H9 (cell line): ENCODE data around the gene KAZALD1. TPM values are rescaled to one million over a fixed set of nuclear protein-coding genes. Genes with fewer than 3 reads are reported as not detected.

Source experiments
- DNase-seq: peaks from one replicate; pipeline ENCODE4 v3.0.0-alpha.2; 2017
- H2AFZ ChIP-seq: one replicate; pipeline ENCODE4 v1.6.1; 2013; ENCODE audit warnings: mild to moderate bottlenecking, low read length, control low read depth, moderate library complexity
- H2AK5ac ChIP-seq: 2 replicates; pipeline ENCODE4 v1.6.1; 2013; ENCODE audit warnings: low read length, control low read depth, mixed read lengths; ENCODE audit not compliant: insufficient read length
- H2BK120ac ChIP-seq: one replicate; pipeline ENCODE4 v1.6.1; 2013; ENCODE audit warnings: low read depth, mild to moderate bottlenecking, low read length, control low read depth, inconsistent platforms; ENCODE audit not compliant: poor library complexity, severe bottlenecking
- H2BK12ac ChIP-seq: 2 replicates; pipeline ENCODE4 v1.6.1; 2013; ENCODE audit warnings: low read length, control low read depth, mixed read lengths, low read depth; ENCODE audit not compliant: insufficient read length
- H2BK15ac ChIP-seq: 2 replicates; pipeline ENCODE4 v1.6.1; 2013; ENCODE audit warnings: low read depth, low read length, control low read depth
- H2BK20ac ChIP-seq: one replicate; pipeline ENCODE4 v1.6.1; 2013; ENCODE audit warnings: low read depth, mild to moderate bottlenecking, low read length, control low read depth, inconsistent platforms; ENCODE audit not compliant: poor library complexity, severe bottlenecking
- H2BK5ac ChIP-seq: 2 replicates; pipeline ENCODE4 v1.6.1; 2013; ENCODE audit warnings: low read length, control low read depth, mixed read lengths; ENCODE audit not compliant: insufficient read length
- H3K14ac ChIP-seq: 2 replicates; pipeline ENCODE4 v1.6.1; 2013; ENCODE audit warnings: low read length, control low read depth; ENCODE audit not compliant: insufficient read depth
- H3K18ac ChIP-seq: 2 replicates; pipeline ENCODE4 v1.6.1; 2013; ENCODE audit warnings: low read depth, mild to moderate bottlenecking, mixed read lengths, low read length, control low read depth; ENCODE audit not compliant: insufficient read length
- H3K23ac ChIP-seq: 2 replicates; pipeline ENCODE4 v1.6.1; 2013; ENCODE audit warnings: low read length, control low read depth, mixed read lengths, low read depth; ENCODE audit not compliant: insufficient read length
- H3K23me2 ChIP-seq: 2 replicates; pipeline ENCODE4 v1.6.1; 2013; ENCODE audit warnings: low read depth, mild to moderate bottlenecking, mixed read lengths, low read length, control low read depth; ENCODE audit not compliant: insufficient read length, poor library complexity, severe bottlenecking
- H3K27ac ChIP-seq: 2 replicates; pipeline ENCODE4 v1.5.1; 2013; ENCODE audit warnings: low read length, control low read depth, mixed read lengths, low read depth; ENCODE audit not compliant: insufficient read length
- H3K27me3 ChIP-seq: 2 replicates; pipeline ENCODE4 v1.6.1; 2013; ENCODE audit warnings: low read length, control low read depth, inconsistent platforms; ENCODE audit not compliant: insufficient read depth
- H3K4ac ChIP-seq: 2 replicates; pipeline ENCODE4 v1.6.1; 2013; ENCODE audit warnings: low read depth, mild to moderate bottlenecking, control low read depth, inconsistent platforms, low read length, moderate library complexity
- H3K4me1 ChIP-seq: 2 replicates; pipeline ENCODE4 v1.6.1; 2013; ENCODE audit warnings: low read length, control low read depth, inconsistent platforms; ENCODE audit not compliant: insufficient read depth
- H3K4me2 ChIP-seq: 2 replicates; pipeline ENCODE4 v1.6.1; 2013; ENCODE audit warnings: low read length, control low read depth, mixed read lengths; ENCODE audit not compliant: insufficient read length, insufficient read depth
- H3K56ac ChIP-seq: 2 replicates; pipeline ENCODE4 v1.6.1; 2013; ENCODE audit warnings: low read depth, mild to moderate bottlenecking, mixed read lengths, low read length, control low read depth; ENCODE audit not compliant: insufficient read length
- H3K79me1 ChIP-seq: 2 replicates; pipeline ENCODE4 v1.6.1; 2013; ENCODE audit warnings: low read depth, mild to moderate bottlenecking, moderate library complexity, low read length, control low read depth, inconsistent platforms; ENCODE audit not compliant: insufficient read depth, poor library complexity, severe bottlenecking
- H3K79me2 ChIP-seq: 2 replicates; pipeline ENCODE4 v1.6.1; 2013; ENCODE audit warnings: low read length, control low read depth, inconsistent platforms; ENCODE audit not compliant: insufficient read depth
- H3K9ac ChIP-seq: 2 replicates; pipeline ENCODE4 v1.6.1; 2013; ENCODE audit warnings: low read length, control low read depth, mixed read lengths; ENCODE audit not compliant: insufficient read length; ENCODE audit errors: extremely low read depth
- H3K9me3 ChIP-seq: one replicate; pipeline ENCODE4 v1.6.1; 2013; ENCODE audit warnings: low read depth, low read length, inconsistent platforms; ENCODE audit not compliant: control insufficient read depth
- H3T11ph ChIP-seq: one replicate; pipeline ENCODE4 v1.6.1; 2013; ENCODE audit warnings: mild to moderate bottlenecking, low read length, control low read depth, inconsistent platforms
- H4K20me1 ChIP-seq: one replicate; pipeline ENCODE4 v1.6.1; 2013; ENCODE audit not compliant: control insufficient read depth, insufficient read length, insufficient read depth
- H4K5ac ChIP-seq: 2 replicates; pipeline ENCODE4 v1.6.1; 2013; ENCODE audit warnings: low read depth, mild to moderate bottlenecking, mixed read lengths, low read length, control low read depth; ENCODE audit not compliant: insufficient read length
- H4K8ac ChIP-seq: replicated peaks from 2 replicates; pipeline ENCODE4 v1.6.1; 2013; ENCODE audit warnings: low read length, control low read depth, mixed read lengths, low read depth; ENCODE audit not compliant: insufficient read length
- H4K91ac ChIP-seq: 2 replicates; pipeline ENCODE4 v1.6.1; 2013; ENCODE audit warnings: low read depth, mild to moderate bottlenecking, moderate library complexity, mixed read lengths, low read length, control low read depth; ENCODE audit not compliant: insufficient read length
- H3K27ac Mint-ChIP-seq, 3 experiments: 2 replicates in 2 of 3; 3 replicates in 1 of 3; pipeline ENCODE4 v1.8.0; 2020 to 2021; ENCODE audit warnings: mixed read lengths in 3 of 3, mild to moderate bottlenecking in 1 of 3, moderate library complexity in 1 of 3
- H3K27me3 Mint-ChIP-seq: 2 replicates; pipeline ENCODE4 v1.8.0; 2021; ENCODE audit warnings: low read depth, mild to moderate bottlenecking, moderate library complexity, mixed read lengths
- H3K36me3 Mint-ChIP-seq, 3 experiments: 2 replicates in 2 of 3; 3 replicates in 1 of 3; pipeline ENCODE4 v1.8.0; 2020 to 2021; ENCODE audit warnings: low read depth in 3 of 3, mixed read lengths in 3 of 3; ENCODE audit not compliant: insufficient read depth in 1 of 3
- H3K4me1 Mint-ChIP-seq, 2 experiments: 2 replicates each; pipeline ENCODE4 v1.8.0; 2020; ENCODE audit warnings: mixed read lengths in 2 of 2
- H3K4me3 Mint-ChIP-seq, 2 experiments: 2 replicates in 1 of 2; 3 replicates in 1 of 2; pipeline ENCODE4 v1.8.0; 2020 to 2021; ENCODE audit warnings: mild to moderate bottlenecking in 2 of 2, mixed read lengths in 2 of 2, moderate library complexity in 1 of 2
- H3K9me3 Mint-ChIP-seq, 2 experiments: 2 replicates in 1 of 2; 3 replicates in 1 of 2; pipeline ENCODE4 v1.8.0; 2020; ENCODE audit warnings: mild to moderate bottlenecking in 2 of 2, mixed read lengths in 2 of 2, moderate library complexity in 1 of 2
- CTCF ChIP-seq: fragments of 200-600 bp; sonication (generic); conservative IDR thresholded peaks from 3 replicates; pipeline ENCODE4 v1.8.0; 2021; ENCODE audit warnings: antibody characterized with exemption, mild to moderate bottlenecking
- WGBS: extraction: QIAGEN DNeasy Blood & Tissue Kit; methylation state at CpG from one replicate; pipeline ENCODE4 v1.1.7; 2013; ENCODE audit warnings: missing lambda C conversion rate, low lambda C conversion rate, mixed read lengths; ENCODE audit not compliant: insufficient read length; ENCODE audit errors: extremely low coverage; 5-methylcytosine and 5-hydroxymethylcytosine counted together
- total RNA-seq: library from RNA; stranded (reverse); gene quantifications from 2 replicates; pipeline ENCODE4 v1.2.1, GENCODE V29; 2021

The KAZALD1 gene
- total RNA-seq, 1 experiment from 2014 or later, result 2.9 TPM

- Histone ChIP-seq H3K14ac (no peak overlapping the region), H3K9ac (no peak overlapping the region), H3K27me3 (no peaks in the 10 kb centered on the region; the same call in 1 of the 2 replicates), H3K79me2 (no peaks in the 10 kb centered on the region), H3K4me2 (no peak overlapping the region), H4K5ac (no peak overlapping the region), H2AFZ (no peak overlapping the region), H2AK5ac (no peak overlapping the region), H3T11ph (no peak overlapping the region), H4K20me1 (no peaks in the 10 kb centered on the region), H3K4ac (no peak overlapping the region), H3K56ac (no peak overlapping the region), H4K91ac (no peak overlapping the region), H2BK20ac (no peak overlapping the region), H3K9me3 (no peaks in the 10 kb centered on the region), H3K23ac (no peak overlapping the region), H2BK120ac (no peak overlapping the region), H3K23me2 (no peaks in the 10 kb centered on the region), H2BK5ac (no peak overlapping the region), H3K27ac (no peak overlapping the region), H3K4me1 (no peaks in the 10 kb centered on the region; the same call in 1 of the 2 replicates), H2BK15ac (no peak overlapping the region), H4K8ac (no peak overlapping the region), H3K79me1 (no peaks in the 10 kb centered on the region), H3K18ac (no peak overlapping the region), H2BK12ac (no peak overlapping the region)
- TF ChIP-seq CTCF, result no peak
- H3K4me1 Mint-ChIP-seq, result peaks cover 3 to 14% of the 10 kb centered on the region in 2 experiments
- no peaks in the 10 kb centered on the region for H3K36me3 Mint-ChIP-seq
- no peaks in the 10 kb centered on the region for H3K9me3 Mint-ChIP-seq
- H3K27me3 Mint-ChIP-seq, result peaks cover 72% of the 10 kb centered on the region
- no CpG with 5 or more reads among the region's 11 CpGs for WGBS
- no peak for DNase-seq
- H3K4me3 Mint-ChIP-seq, result no peak overlapping the region
- no peak overlapping the region for H3K27ac Mint-ChIP-seq
Measured at GRCh38 chr10:101089520-101090299, 27.9 kb downstream of the KAZALD1 start.
